ENCODE data around the gene SLC23A2. TPM values are rescaled to one million over a fixed set of nuclear protein-coding genes. Genes with fewer than 3 reads are reported as not detected.

The SLC23A2 gene
- total RNA-seq, 1 experiment from 2014 or later = 22.3 TPM

GRCh38 chr20:4898282-4899244, 102.7 kb downstream of the SLC23A2 start:
- no peak for TF ChIP-seq EZH2 (IDR thresholded peaks at IDR 0.05; ENCODE audit: low read depth)
- TF ChIP-seq CTCF (conservative IDR thresholded peaks at IDR 0.05) = no peak
- H3K27ac ChIP-seq = peak overlapping the region; percentile 62
- peaks cover 49% of the 10 kb centered on the region for H3K4me1 ChIP-seq (replicated peaks; ENCODE audit: insufficient read depth)
- peak; percentile 96 to 98 for DNase-seq
- H3K36me3 ChIP-seq (ENCODE audit: low read depth) = no peaks in the 10 kb centered on the region; the same call in 1 of the 2 replicates
- intact Hi-C loops (cut with micrococcal nuclease; ENCODE audit: unreplicated experiment) = loop anchor here (1.0 to 5.0 kb wide), 4 partner anchors 19 to 174 kb away; no protein-coding TSS in a partner anchor
- H3F3A ChIP-seq (ENCODE audit: insufficient read depth, low read depth) = peaks cover 29% of the 10 kb centered on the region
- no TSS peak for BruUV-seq (replicated peaks)
- POLR2A ChIA-PET (ENCODE audit: unreplicated experiment) = interaction anchor here (0.5 to 1.2 kb wide), 11 partner anchors 18 to 1822 kb away, joined by 3 to 13 read pairs (median 4); no protein-coding TSS in a partner anchor
- CTCF ChIA-PET = interaction anchor here (0.5 to 0.6 kb wide), 3 partner anchors 11 to 233 kb away, joined by 3 to 10 read pairs (median 3); no protein-coding TSS in a partner anchor
- no peaks in the 10 kb centered on the region for H3K9me3 ChIP-seq (ENCODE audit: insufficient read depth, low read depth)
- no peaks in the 10 kb centered on the region; the same call in 1 of the 2 replicates for H4K20me1 ChIP-seq (ENCODE audit: insufficient read depth)
- H3K9me2 ChIP-seq (ENCODE audit: insufficient read depth) = no peaks in the 10 kb centered on the region
- peak overlapping the region; percentile 52 for H3K4me2 ChIP-seq
- no peaks in the 10 kb centered on the region for H3K27me3 ChIP-seq (ENCODE audit: insufficient read depth, low read depth)
- H3K79me2 ChIP-seq (ENCODE audit: low read depth) = peaks cover 13% of the 10 kb centered on the region; the same call in 1 of the 2 replicates
- no peak overlapping the region for H2AFZ ChIP-seq
- H3K4me3 ChIP-seq = no peak overlapping the region

GRCh38 chr20:4897600-4897999, 103.7 kb downstream of the SLC23A2 start:
- BruUV-seq (replicated peaks) = TSS peak; percentile 55
- no peak overlapping the region for H3K4me3 ChIP-seq
- H3K79me2 ChIP-seq (ENCODE audit: low read depth) = 0 out of 2 replicates have a peak, but pooled peaks cover 8% of the 10 kb centered on the region
- H3K27me3 ChIP-seq (ENCODE audit: insufficient read depth, low read depth) = no peaks in the 10 kb centered on the region
- DNase-seq = no peak
- no peak overlapping the region for H2AFZ ChIP-seq
- no peaks in the 10 kb centered on the region; the same call in 1 of the 2 replicates for H4K20me1 ChIP-seq (ENCODE audit: insufficient read depth)
- TF ChIP-seq EZH2 (IDR thresholded peaks at IDR 0.05; ENCODE audit: low read depth) (no peak), CTCF (conservative IDR thresholded peaks at IDR 0.05) (no peak)
- POLR2A ChIA-PET (ENCODE audit: unreplicated experiment) = interaction anchor here (0.5 to 1.2 kb wide), 6 partner anchors 19 to 1821 kb away, joined by 3 to 13 read pairs (median 4); no protein-coding TSS in a partner anchor
- CTCF ChIA-PET = interaction anchor here (0.5 kb wide), 1 partner anchor 234 kb away, joined by 3 read pairs; no protein-coding TSS in a partner anchor
- intact Hi-C loops (cut with micrococcal nuclease; ENCODE audit: unreplicated experiment) = loop anchor here (5.0 kb wide), 1 partner anchor 175 kb away; no protein-coding TSS in a partner anchor
- H3K9me2 ChIP-seq (ENCODE audit: insufficient read depth) = no peaks in the 10 kb centered on the region
- H3K9me3 ChIP-seq (ENCODE audit: insufficient read depth, low read depth) = no peaks in the 10 kb centered on the region
- H3F3A ChIP-seq (ENCODE audit: insufficient read depth, low read depth) = peaks cover 29% of the 10 kb centered on the region
- H3K36me3 ChIP-seq (ENCODE audit: low read depth) = no peaks in the 10 kb centered on the region; the same call in 1 of the 2 replicates
- peak overlapping the region; percentile 62 for H3K27ac ChIP-seq
- peak overlapping the region; percentile 52 for H3K4me2 ChIP-seq
- peaks cover 49% of the 10 kb centered on the region for H3K4me1 ChIP-seq (replicated peaks; ENCODE audit: insufficient read depth)

GRCh38 chr20:4896971-4897497, 104.3 kb downstream of the SLC23A2 start:
- Histone ChIP-seq H3K9me2 (ENCODE audit: insufficient read depth) (no peaks in the 10 kb centered on the region), H3K4me2 (peak overlapping the region; percentile 52), H3K9me3 (ENCODE audit: insufficient read depth, low read depth) (no peaks in the 10 kb centered on the region), H3K4me3 (no peak overlapping the region), H3K4me1 (replicated peaks; ENCODE audit: insufficient read depth) (peaks cover 49% of the 10 kb centered on the region), H3K79me2 (ENCODE audit: low read depth) (0 out of 2 replicates have a peak, but pooled peaks cover 8% of the 10 kb centered on the region), H3K27ac (peak overlapping the region; percentile 62), H3K36me3 (ENCODE audit: low read depth) (no peaks in the 10 kb centered on the region; the same call in 1 of the 2 replicates), H3F3A (ENCODE audit: insufficient read depth, low read depth) (peaks cover 29% of the 10 kb centered on the region), H2AFZ (no peak overlapping the region), H4K20me1 (ENCODE audit: insufficient read depth) (no peaks in the 10 kb centered on the region; the same call in 1 of the 2 replicates), H3K27me3 (ENCODE audit: insufficient read depth, low read depth) (no peaks in the 10 kb centered on the region)
- intact Hi-C loops (cut with micrococcal nuclease; ENCODE audit: unreplicated experiment) = loop anchor here (5.0 kb wide), 1 partner anchor 175 kb away; no protein-coding TSS in a partner anchor
- no TSS peak for BruUV-seq (replicated peaks)
- CTCF ChIA-PET = no interaction called here
- POLR2A ChIA-PET (ENCODE audit: unreplicated experiment) = no interaction called here
- peak; percentile 58 to 70 for DNase-seq
- TF ChIP-seq CTCF (conservative IDR thresholded peaks at IDR 0.05) (no peak), EZH2 (IDR thresholded peaks at IDR 0.05; ENCODE audit: low read depth) (no peak)

Measured in PC-9 (cell line).